Upper lobe of left lung (tissue), 4 donors: Measurements from ENCODE around the gene RAB27B.

Experiments used
- POLR2A ChIP-seq, 4 donors: fragments of 450-650 bp; IDR thresholded peaks; one replicate each; pipeline ENCODE4 v1.5.1; 2016 to 2017; ENCODE audit warnings: antibody characterized with exemption in 4 of 4, mild to moderate bottlenecking in 2 of 4
- POLR2AphosphoS5 ChIP-seq, 2 donors: sonication (generic); formaldehyde crosslinking; IDR thresholded peaks; one replicate each; pipeline ENCODE4 v1.5.1; 2017; ENCODE audit warnings: antibody characterized with exemption in 2 of 2
- TF ChIP-seq, protein P1 (sequence below), 6 experiments: fragments of 450-650 bp in 4 of 6; fragments of 200-600 bp in 2 of 6; sonication (generic) in 2 of 6; IDR thresholded peaks; one replicate each; pipeline ENCODE4 v1.5.1; 2016 to 2019; ENCODE audit warnings: antibody characterized with exemption in 6 of 6

GRCh38 chr18:54843314-54843713 is 15.0 kb downstream of the RAB27B start:
- TF ChIP-seq POLR2AphosphoS5 (IDR thresholded peaks at IDR 0.05) (no peak), POLR2A (IDR thresholded peaks at IDR 0.05) (no peak)
- TF ChIP-seq, protein P1, sequence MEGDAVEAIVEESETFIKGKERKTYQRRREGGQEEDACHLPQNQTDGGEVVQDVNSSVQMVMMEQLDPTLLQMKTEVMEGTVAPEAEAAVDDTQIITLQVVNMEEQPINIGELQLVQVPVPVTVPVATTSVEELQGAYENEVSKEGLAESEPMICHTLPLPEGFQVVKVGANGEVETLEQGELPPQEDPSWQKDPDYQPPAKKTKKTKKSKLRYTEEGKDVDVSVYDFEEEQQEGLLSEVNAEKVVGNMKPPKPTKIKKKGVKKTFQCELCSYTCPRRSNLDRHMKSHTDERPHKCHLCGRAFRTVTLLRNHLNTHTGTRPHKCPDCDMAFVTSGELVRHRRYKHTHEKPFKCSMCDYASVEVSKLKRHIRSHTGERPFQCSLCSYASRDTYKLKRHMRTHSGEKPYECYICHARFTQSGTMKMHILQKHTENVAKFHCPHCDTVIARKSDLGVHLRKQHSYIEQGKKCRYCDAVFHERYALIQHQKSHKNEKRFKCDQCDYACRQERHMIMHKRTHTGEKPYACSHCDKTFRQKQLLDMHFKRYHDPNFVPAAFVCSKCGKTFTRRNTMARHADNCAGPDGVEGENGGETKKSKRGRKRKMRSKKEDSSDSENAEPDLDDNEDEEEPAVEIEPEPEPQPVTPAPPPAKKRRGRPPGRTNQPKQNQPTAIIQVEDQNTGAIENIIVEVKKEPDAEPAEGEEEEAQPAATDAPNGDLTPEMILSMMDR (IDR thresholded peaks at IDR 0.05), result no peak
